ENCODE data around the gene ZMAT5.

The ZMAT5 gene

DNA sequence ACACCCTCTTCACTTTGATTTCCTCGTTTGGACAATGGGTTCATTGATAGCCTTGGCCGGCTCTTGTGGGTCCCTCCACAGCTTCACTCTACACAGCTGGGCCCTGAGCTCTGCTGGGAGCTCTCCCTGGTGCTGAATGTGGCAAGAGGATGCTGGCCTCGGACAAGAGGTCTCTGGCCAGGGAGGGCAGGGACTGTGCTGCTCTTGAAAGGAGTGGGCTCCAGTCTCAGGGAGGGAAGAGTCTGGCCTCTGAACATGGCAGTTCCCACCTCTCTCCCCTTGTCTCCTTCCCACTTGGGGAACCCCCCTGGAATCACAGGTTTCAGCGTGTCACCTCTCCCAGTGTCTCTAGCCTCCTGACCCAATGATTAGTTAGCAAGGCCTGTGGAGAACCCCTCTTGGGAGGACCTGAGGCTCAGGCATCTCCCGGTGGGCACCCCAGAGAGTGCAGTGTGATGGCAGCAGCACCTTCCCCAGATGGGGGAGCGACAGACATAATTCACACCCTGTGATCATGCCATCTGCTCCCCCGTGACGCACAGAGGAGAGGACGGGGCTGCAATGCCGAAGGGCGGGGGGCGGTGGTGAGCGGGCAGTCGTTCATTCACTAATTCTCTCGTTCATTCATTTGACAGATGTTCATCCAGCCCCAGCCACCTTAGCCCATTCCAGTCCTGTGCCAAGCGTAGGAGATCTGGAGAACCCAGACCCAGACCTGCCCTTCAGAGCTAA lies 49.8 kb downstream of the ZMAT5 start (continued):
- no peak for TF ChIP-seq REPIN1 (tag by site-specific recombination; IDR thresholded peaks at IDR 0.05; ENCODE audit: low read depth)
- TF ChIP-seq ZFP69B (tag by site-specific recombination; IDR thresholded peaks at IDR 0.05), result peak; percentile 94
- no peak for TF ChIP-seq KLF7 (tag by site-specific recombination; IDR thresholded peaks at IDR 0.05; ENCODE audit: borderline replicate concordance)
- TF ChIP-seq ZBTB20 (tag by site-specific recombination; IDR thresholded peaks at IDR 0.05), result no peak
- no peak for TF ChIP-seq KLF1 (tag by site-specific recombination; IDR thresholded peaks at IDR 0.05)
- TF ChIP-seq, protein P1, sequence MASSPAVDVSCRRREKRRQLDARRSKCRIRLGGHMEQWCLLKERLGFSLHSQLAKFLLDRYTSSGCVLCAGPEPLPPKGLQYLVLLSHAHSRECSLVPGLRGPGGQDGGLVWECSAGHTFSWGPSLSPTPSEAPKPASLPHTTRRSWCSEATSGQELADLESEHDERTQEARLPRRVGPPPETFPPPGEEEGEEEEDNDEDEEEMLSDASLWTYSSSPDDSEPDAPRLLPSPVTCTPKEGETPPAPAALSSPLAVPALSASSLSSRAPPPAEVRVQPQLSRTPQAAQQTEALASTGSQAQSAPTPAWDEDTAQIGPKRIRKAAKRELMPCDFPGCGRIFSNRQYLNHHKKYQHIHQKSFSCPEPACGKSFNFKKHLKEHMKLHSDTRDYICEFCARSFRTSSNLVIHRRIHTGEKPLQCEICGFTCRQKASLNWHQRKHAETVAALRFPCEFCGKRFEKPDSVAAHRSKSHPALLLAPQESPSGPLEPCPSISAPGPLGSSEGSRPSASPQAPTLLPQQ (tag by site-specific recombination; IDR thresholded peaks at IDR 0.05), result peak; percentile 93
- no peak for TF ChIP-seq ZNF335 (tag by site-specific recombination; conservative IDR thresholded peaks at IDR 0.05)
- no peak for TF ChIP-seq ZNF558 (tag by site-specific recombination; IDR thresholded peaks at IDR 0.05)
- TF ChIP-seq, protein P2, sequence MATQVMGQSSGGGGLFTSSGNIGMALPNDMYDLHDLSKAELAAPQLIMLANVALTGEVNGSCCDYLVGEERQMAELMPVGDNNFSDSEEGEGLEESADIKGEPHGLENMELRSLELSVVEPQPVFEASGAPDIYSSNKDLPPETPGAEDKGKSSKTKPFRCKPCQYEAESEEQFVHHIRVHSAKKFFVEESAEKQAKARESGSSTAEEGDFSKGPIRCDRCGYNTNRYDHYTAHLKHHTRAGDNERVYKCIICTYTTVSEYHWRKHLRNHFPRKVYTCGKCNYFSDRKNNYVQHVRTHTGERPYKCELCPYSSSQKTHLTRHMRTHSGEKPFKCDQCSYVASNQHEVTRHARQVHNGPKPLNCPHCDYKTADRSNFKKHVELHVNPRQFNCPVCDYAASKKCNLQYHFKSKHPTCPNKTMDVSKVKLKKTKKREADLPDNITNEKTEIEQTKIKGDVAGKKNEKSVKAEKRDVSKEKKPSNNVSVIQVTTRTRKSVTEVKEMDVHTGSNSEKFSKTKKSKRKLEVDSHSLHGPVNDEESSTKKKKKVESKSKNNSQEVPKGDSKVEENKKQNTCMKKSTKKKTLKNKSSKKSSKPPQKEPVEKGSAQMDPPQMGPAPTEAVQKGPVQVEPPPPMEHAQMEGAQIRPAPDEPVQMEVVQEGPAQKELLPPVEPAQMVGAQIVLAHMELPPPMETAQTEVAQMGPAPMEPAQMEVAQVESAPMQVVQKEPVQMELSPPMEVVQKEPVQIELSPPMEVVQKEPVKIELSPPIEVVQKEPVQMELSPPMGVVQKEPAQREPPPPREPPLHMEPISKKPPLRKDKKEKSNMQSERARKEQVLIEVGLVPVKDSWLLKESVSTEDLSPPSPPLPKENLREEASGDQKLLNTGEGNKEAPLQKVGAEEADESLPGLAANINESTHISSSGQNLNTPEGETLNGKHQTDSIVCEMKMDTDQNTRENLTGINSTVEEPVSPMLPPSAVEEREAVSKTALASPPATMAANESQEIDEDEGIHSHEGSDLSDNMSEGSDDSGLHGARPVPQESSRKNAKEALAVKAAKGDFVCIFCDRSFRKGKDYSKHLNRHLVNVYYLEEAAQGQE (tag by site-specific recombination; IDR thresholded peaks at IDR 0.05), result peak; percentile 97
- TF ChIP-seq SP3 (tag by site-specific recombination; IDR thresholded peaks at IDR 0.05), result no peak
- TF ChIP-seq, protein P3, sequence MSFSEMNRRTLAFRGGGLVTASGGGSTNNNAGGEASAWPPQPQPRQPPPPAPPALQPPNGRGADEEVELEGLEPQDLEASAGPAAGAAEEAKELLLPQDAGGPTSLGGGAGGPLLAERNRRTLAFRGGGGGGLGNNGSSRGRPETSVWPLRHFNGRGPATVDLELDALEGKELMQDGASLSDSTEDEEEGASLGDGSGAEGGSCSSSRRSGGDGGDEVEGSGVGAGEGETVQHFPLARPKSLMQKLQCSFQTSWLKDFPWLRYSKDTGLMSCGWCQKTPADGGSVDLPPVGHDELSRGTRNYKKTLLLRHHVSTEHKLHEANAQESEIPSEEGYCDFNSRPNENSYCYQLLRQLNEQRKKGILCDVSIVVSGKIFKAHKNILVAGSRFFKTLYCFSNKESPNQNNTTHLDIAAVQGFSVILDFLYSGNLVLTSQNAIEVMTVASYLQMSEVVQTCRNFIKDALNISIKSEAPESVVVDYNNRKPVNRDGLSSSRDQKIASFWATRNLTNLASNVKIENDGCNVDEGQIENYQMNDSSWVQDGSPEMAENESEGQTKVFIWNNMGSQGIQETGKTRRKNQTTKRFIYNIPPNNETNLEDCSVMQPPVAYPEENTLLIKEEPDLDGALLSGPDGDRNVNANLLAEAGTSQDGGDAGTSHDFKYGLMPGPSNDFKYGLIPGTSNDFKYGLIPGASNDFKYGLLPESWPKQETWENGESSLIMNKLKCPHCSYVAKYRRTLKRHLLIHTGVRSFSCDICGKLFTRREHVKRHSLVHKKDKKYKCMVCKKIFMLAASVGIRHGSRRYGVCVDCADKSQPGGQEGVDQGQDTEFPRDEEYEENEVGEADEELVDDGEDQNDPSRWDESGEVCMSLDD (tag by site-specific recombination; IDR thresholded peaks at IDR 0.05), result no peak
- no peak for TF ChIP-seq ZNF146 (tag by site-specific recombination; IDR thresholded peaks at IDR 0.05)

DNA sequence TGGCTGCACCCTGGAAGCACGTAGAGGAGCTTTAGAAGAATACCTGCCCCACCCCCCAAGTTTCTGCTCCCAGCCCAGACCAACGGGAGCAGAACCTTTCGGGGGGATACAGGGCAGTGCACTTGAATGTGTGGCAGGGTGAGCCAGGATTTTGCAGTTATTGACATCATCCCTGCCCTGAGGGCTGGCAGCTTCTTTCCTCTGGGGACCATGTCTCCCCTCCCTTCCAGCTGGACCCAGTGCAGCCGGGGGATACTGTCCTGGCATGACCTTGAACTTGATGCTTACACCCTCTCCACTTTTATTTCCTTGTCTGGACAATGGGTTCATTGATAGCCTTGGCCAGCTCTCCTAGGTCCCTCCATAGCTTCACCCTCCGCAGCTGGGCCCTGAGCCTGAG lies 51.1 kb downstream of the ZMAT5 start:
- Histone ChIP-seq H3K4me3 (ENCODE audit: low read depth, low read length) (no peak overlapping the region), H3K9me3 (ENCODE audit: control insufficient read depth, insufficient read depth, low read depth, low read length) (no peaks in the 10 kb centered on the region), H3K36me3 (ENCODE audit: control insufficient read depth in 2 of 2, insufficient read depth in 1 of 2, low read length in 2 of 2) (no peaks in the 10 kb centered on the region), H3K4me1 (ENCODE audit: control insufficient read depth, insufficient read depth, low read length) (no peaks in the 10 kb centered on the region), H3K27ac (ENCODE audit: extremely low read depth, low read depth, low read length) (no peak overlapping the region)
- ChIA-PET POLR2A (no interaction called here), CTCF (interaction anchor here (0.9 to 1.3 kb wide), 2 partner anchors 289 to 373 kb away, joined by 3 to 5 read pairs; no protein-coding TSS in a partner anchor)
- TF ChIP-seq ZNF174 (tag by site-specific recombination; IDR thresholded peaks at IDR 0.05) (no peak), ZNF175 (tag by site-specific recombination; IDR thresholded peaks at IDR 0.05) (no peak), KLF1 (tag by site-specific recombination; IDR thresholded peaks at IDR 0.05) (no peak), TRIM28 (IDR thresholded peaks at IDR 0.05; ENCODE audit: borderline replicate concordance, low read length) (no peak), HOXD13 (CRISPR knock-in tag; IDR thresholded peaks at IDR 0.05; ENCODE audit: borderline replicate concordance) (no peak), ZBTB1 (tag by site-specific recombination; IDR thresholded peaks at IDR 0.05) (no peak), ZNF324 (tag by site-specific recombination; IDR thresholded peaks at IDR 0.05) (no peak)
- TF ChIP-seq, protein P3 (tag by site-specific recombination; IDR thresholded peaks at IDR 0.05), result no peak
- TF ChIP-seq, protein P4, sequence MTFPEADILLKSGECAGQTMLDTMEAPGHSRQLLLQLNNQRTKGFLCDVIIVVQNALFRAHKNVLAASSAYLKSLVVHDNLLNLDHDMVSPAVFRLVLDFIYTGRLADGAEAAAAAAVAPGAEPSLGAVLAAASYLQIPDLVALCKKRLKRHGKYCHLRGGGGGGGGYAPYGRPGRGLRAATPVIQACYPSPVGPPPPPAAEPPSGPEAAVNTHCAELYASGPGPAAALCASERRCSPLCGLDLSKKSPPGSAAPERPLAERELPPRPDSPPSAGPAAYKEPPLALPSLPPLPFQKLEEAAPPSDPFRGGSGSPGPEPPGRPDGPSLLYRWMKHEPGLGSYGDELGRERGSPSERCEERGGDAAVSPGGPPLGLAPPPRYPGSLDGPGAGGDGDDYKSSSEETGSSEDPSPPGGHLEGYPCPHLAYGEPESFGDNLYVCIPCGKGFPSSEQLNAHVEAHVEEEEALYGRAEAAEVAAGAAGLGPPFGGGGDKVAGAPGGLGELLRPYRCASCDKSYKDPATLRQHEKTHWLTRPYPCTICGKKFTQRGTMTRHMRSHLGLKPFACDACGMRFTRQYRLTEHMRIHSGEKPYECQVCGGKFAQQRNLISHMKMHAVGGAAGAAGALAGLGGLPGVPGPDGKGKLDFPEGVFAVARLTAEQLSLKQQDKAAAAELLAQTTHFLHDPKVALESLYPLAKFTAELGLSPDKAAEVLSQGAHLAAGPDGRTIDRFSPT (tag by site-specific recombination; IDR thresholded peaks at IDR 0.05), result no peak
- TF ChIP-seq, protein P5, sequence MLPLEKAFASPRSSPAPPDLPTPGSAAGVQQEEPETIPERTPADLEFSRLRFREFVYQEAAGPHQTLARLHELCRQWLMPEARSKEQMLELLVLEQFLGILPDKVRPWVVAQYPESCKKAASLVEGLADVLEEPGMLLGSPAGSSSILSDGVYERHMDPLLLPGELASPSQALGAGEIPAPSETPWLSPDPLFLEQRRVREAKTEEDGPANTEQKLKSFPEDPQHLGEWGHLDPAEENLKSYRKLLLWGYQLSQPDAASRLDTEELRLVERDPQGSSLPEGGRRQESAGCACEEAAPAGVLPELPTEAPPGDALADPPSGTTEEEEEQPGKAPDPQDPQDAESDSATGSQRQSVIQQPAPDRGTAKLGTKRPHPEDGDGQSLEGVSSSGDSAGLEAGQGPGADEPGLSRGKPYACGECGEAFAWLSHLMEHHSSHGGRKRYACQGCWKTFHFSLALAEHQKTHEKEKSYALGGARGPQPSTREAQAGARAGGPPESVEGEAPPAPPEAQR (tag by site-specific recombination; IDR thresholded peaks at IDR 0.05), result no peak

All from HEK293 (cell line).